ENCODE data around the gene TTLL11.

TTLL11 gene

DNA sequence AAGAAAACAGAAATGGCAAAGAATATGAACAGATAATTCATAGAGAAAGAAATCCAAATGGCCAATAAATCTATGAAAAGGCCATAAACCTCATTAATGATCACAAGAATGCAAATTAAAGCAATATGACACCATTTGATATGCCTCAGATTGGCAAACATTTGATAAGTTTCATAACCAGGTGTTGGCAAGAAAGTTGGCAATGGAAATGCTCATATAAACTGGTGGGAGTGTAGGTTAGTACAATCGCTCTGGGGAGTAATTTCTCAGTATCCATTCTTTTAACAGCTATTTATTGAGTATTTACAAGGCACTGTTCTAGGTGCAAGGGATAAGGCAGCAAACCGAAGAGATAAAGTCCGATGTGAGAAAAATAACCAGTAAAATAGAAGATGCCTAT, 154.5 kb downstream of the TTLL11 start:
- no peak for DNase-seq (ENCODE audit: low read depth)

DNA sequence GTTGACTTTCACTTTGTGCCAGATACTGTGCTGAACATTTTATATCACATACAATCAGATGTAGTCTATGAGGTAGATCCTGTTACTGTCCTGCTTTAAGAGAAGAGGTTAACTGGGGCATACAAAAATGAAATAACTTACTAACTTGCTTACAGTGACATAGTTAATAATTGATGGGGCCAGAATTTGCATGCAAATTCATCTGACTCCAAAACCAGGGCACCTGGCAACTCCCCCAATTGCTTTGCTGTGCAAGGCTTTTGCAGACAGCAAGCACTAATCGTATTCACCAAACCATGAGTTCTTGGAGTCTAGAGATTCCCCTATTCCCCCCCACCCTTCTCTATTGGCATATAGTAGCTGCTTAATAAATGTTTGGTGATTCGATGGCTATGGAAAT, 155.9 kb downstream of the TTLL11 start:
- no peak for DNase-seq (ENCODE audit: low read depth)

DNA sequence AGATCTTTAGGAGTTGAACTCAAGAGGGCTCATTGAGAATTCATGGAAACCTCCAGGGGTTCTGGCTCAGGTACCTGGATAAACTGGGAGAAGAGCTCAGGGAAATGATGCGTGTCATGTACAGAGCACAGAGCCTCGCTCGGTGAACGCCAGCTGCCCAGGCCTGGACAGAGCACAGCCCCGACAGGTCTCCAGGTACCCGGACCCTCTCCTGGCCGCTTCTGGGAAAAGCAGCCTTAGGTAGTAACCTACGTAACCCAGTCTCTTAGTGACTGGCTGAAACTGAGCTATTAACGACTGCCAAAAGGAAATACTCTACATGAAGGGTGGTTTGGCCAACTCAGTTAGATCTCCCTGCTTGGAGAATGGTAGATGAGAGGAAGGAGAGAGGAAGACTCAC, 157.4 kb downstream of the TTLL11 start:
- DNase-seq (ENCODE audit: low read depth), result no peak

DNA sequence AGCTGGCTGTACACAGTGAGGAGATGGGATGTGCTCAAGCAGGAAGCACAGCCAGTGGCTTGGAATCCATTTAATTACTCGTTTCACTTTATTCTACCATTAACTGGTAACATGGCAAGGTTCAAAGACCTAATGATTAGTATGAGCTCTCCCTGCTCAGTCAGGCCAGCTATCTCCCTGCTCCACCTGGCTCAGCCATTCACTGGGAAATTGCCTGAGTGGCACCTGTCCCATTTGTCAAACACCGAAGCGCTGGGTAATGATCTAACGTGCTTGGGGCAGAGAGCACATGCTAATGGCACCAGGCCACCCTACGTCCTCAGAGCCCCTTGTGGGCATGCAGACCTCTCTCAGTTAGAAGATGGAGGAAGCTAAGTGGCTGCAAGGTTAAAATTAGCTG, 162.2 kb downstream of the TTLL11 start:
- DNase-seq (ENCODE audit: low read depth), result no peak

DNA sequence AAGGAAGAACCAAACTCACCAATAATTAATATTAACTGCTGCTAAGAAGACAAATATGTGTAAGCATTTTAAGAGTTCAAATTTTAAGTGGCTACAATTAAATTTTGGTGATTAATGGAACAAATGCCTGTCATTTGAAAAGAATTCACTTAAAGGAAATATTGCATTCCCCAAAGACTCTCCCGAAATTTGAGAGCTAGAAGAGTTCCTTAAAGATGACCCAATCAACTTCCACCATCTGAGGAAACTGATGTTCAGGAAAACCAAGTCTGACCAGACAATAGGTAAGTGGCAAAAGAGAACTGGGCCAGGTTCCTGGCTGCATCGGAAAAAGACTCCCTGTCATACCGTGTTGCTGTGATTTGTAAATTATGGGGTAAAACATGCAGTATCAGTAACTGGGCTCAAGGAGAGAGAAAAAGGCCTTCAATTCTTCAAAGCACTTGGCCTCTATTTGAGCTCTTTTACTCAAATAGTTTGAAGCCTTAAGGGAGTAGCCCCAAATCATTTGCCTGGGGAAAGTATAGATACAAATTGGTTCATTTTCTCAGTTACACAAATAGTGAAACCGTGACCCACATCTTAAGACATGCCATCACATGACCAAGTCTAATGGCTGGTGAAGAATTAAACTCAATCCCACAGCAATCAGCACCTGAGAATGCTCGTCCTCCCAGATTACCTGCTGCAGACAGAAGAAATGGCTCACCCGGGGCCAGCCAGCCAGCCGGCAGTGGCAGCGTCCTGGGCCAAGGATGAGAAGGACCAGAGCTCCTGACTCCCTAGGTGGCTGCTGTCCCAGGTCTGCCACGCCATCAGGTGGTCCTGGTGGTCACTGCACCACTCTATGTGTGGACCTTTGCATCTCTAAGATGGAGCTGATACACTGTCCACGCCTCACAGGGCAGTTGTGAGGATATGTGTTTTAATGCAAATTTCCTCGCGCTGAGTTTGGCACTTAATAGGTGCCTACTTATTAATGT, 162.9 kb downstream of the TTLL11 start:
- no peak for DNase-seq (ENCODE audit: low read depth)

DNA sequence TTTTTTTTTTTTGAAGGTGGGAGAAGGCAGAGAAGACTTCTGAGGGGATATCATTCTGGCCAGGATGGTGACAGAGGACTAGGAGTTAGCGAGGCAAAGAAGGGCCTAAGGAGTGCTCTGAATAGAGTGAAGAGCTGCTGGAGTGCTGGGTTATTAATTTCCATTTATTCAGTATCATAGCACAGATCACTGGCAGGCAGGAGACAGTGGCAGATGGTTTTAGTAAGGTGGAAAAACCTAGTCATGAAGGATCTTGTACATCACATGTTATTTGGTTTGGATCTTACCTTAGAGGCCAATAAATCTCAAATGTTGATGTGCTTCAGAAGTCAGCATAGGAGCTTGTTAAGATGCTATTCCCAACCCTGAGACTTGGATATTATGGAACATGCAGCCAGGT, 165.5 kb downstream of the TTLL11 start:
- DNase-seq (ENCODE audit: low read depth), result no peak

DNA sequence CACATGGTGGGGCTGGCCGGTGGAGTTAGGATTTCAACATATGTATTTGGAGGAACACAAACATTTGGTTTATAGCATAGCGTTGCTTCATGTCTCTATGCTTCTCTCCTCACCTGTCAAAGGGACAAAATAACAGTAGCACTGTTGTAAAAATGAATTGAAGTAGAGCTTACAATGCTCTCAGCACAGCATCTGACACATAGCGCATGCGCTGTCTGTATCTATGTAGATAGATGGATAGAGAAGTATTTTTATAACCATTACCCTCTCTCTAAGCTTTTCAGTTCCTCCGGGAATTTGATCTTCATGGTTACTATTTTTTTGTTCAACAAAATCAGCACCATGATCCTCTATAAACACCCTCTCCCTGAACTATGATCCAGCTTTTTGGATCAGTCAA, 166.0 kb downstream of the TTLL11 start:
- no peak for DNase-seq (ENCODE audit: low read depth)

DNA sequence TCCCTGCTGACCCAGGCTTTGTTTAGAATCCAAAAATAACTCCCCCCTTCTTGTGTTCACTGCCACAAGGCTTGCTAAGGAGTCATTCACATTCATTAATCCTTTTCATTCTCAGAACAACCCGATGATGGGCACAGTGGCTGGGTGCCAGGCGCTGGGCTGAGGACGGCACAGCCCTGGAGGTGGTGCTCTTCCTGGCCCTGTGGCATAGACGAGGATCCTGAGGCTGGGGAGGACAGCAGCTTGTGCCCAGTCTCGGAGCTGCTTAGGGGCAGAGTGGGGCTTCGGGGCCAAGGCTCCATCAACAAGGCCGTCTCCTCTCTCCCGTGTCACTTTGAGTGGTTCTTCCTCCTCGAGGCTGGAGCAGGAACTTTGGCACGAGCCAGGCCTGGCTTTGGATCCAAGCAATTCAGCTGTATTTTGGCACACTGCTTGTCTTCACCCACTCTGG, 166.7 kb downstream of the TTLL11 start:
- no peak for DNase-seq (ENCODE audit: low read depth)

DNA sequence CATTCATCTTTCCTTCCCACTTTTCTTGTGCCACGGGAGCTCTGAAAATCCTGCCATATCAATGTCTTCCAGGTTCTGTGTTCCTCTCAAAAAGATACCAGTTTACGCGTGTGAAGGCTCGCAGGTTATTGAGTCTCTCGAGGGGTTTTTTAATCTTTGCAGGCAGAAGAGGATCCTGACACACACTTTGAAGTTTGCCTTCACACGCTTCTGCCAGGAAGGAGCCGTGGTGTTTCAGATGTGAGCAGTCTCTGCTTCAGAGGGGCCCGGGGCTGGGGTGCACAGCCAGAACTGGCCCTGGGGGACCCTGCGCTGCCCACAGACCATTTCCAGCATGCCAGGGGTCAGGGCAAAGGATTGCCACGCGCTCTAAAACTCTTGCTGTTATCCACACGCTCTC, 167.2 kb downstream of the TTLL11 start:
- DNase-seq (ENCODE audit: low read depth), result no peak

DNA sequence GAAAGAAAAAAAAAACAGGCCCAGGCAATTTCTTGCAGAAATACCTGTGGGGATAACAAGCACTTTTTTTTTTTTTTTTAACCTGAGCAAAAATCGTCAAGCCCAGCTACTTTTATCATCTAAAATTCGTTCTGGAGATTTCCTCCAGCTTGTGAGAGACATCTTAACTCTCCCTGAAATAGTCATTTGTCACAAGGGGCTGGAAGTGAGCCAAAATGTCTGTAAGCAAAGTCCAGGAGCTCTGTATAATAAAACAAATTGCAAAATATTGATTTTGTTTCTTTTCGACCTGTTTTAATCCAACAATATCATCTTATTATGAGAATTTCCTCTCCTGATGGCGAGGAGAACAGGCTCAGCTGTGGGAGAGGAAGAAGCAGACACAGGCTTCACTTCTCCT, 168.4 kb downstream of the TTLL11 start:
- DNase-seq (ENCODE audit: low read depth), result no peak

DNA sequence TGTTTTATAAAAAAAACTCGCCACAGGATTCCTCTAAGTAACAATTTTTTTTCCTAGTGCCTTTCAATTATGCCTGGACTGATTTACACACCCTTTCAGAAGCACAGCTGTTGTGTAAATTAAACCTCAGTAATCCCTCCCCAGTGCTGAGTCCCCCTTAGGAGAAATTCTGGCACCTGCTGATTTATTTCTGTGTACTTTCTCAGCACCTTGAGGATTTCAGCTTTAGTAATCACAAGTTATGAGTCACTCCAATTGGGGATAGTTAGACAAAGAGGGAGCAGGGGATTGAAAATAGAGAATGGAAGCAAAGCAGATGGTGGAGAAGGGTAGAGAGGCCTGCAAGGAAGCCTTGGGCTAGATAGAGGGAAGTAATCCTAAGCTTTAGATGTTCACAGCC, 171.7 kb downstream of the TTLL11 start:
- no peak for DNase-seq (ENCODE audit: low read depth)

DNA sequence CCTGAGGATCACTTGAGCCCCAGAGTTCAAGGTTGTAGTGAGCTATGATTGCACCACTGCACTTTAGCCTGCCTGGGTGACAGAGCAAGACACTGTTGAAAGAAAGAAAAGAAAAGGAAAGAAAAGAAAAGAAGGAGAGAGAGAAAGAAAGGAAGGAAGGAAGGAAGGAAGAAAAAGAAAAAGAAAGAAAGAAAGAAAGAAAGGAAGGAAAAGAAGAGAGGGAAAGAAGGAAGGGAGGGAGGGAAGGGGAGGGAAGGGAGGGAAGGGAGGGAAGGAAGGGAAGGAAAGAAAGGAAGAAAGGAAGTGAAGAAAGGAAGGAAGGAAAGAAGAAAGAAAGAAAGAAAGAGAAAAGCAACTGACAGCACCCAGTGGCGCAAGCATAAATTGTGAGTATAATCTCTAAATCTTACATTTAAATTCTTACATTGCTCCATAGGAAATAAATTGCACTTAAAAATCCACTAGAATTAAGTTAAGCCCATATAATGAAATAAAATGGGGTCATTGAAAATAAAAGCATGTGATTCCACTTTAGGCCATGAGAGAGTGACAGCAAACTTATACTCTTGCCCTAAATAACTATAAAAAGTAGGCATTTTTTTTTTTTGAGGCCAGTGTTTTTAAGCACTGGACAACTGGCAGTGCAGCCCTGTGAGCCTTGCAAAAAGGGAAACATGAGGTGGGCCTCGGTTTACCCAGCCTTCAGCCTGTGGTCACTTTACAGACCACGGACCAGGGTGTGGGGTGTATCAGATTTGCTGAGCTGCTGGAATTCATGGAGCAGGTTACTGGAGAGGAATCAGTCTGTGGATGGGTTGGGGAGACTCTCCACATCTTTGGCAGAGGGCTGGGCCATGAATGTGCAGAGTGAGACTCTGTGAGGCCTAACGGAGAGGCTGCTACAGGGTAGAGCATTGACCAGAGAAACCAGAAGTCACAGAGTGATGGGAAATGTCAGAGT, 175.5 kb downstream of the TTLL11 start:
- DNase-seq (ENCODE audit: low read depth), result no peak

DNA sequence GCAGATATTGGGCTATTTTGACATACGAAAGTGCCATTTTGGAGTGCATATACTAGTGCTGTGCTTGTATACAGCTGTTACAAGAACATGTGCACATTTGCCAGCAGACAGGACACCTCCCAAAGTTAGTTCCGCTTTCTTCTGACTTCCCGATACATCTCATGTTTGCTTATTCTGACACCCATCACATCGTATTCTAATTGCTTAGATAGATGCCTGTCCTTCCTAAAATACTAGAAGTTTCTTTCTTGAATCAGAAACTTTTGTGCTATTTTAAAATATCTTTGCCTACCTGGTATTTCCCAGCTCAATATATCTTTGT, 177.8 kb downstream of the TTLL11 start:
- no peak for DNase-seq (ENCODE audit: low read depth)

DNA sequence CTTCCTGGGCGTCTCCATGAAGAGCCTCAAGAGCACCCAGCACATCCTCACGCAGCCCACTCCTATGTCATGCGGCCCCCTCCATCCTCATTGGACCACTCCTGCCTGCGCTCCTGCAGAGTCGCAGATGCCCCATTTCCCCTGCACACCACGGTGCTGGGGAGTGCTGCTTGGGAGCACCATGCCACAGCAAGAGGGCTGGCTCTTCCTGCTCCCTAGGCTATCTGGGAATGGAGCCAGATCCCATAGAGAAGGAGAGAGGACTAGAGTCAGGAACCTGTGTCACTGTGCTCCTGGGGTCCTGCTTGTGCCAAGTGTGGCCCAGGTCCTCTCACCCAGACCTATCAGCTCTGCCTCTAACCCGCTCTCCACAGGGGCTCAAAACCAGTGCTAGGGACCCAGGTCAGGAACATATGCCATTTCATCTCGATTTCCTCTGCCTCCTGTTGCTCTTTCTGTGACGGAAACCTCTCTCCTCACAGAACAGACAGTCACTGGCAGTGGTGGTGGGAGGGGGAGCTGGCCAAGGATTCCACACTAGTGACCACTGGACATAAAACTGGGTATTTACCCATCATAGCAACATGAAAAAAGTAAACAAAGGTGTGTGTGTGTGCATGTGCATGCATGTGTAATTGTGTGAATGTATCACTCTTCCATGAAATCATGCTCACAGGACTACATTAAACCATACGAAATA, 178.4 kb downstream of the TTLL11 start:
- no peak for DNase-seq (ENCODE audit: low read depth)

DNA sequence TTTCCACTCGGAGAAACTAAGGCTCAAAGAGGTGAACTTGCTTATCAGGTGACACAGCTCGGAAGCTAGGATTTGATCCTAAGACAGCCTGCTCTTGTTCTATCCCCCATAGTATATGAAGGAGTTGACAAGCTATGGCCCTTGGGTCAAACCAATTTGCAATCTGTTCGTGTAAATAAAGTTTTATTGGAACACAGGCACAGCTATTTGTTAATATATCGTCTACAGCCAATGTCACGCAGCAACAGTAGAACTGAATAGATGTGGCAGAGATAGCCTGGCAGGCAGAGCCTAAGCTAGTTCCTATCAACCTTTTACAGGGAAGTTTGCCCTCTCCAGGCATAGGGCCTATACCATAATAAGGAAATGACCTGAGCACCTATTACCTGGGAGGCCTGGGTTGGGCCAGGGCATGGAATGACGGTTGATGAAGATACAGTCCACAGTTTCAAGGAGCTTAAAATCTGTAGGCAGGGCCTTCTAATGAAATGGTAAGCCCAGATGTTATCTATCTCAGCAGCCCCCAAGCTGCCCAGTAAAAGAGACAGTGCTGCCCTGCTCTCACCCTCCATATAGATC, 179.0 kb downstream of the TTLL11 start:
- no peak for DNase-seq (ENCODE audit: low read depth)

DNA sequence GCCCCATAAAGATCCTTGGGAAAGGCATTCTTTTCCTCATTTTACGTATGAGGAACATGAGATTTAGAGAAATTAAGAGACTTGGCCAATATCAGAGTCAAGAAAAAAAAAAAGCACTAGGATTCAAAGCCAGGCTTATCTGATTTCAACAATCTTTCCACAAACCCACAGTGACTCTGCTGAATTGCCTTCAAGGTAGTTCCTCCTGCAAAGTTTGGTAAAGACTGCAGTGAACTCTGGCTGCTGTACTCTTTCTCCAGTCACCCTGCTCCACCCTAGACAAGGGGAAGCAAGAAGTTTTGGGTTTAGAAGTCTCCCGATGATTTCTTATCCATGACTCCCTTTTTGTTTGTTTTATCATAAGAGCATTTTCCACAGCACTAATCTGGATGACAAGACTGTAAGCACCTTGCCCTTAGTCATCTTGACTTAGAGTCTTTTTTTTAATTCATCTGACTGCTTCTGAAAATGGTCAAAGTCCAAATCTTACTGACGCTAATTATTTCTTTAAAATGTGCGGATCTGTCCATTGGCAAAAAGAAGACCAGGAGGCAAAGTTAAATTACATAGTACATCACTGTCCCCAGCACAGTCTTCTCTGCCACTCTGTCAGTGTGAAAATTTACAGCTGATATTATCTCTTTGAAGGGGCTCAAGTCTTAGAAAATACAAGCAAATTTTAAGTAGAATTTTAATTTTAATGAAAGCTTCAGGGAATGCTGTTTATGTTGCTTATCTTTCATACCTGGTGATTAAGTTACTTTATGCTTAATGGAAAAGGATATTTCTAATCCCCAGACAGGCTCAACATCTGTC, 180.1 kb downstream of the TTLL11 start:
- no peak for DNase-seq (ENCODE audit: low read depth)

DNA sequence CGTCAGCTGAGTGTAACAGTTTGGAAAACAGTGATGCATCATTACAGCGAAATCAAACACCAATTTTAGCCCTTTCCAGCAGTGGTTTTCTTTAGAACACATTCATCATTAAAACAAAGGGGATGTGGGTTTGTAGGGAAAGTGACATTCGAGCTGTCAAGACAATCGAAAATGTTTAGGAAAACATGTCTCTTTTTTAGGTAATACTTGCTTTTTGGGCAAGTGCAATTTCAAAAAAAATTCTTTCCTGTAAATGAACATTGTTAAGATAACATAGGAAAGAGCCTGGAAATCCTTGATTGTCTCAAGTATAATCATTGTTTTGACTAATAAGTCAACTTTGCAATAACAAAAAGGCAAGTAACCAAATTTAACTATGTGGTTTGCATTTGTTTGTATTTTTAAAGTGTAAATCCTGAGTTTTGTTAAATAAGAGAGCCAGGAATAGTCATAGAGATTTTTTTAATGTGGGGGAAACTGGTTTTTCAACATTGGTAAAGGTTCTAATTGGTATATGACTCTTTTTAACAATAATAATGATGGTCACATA, 182.5 kb downstream of the TTLL11 start:
- DNase-seq (ENCODE audit: low read depth), result no peak

DNA sequence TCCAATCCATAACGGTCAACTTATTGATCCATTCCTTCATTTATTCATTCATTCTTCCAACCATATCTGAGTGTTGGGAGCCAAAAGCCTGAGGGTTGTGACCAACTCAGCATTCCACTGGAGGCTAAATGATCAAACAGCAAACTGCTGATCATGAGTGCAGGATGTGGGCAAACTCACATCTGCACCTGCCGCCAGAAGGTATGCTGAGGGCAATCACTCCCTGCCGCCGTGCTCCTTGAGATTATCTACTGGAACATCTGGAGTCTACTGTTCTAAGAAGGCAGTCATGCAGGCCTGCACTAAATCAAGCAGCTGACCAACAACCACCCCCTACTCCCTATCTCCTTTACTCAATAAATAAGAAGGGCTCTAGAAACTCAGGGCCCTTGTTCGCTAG, 184.0 kb downstream of the TTLL11 start:
- no peak for DNase-seq (ENCODE audit: low read depth)

DNA sequence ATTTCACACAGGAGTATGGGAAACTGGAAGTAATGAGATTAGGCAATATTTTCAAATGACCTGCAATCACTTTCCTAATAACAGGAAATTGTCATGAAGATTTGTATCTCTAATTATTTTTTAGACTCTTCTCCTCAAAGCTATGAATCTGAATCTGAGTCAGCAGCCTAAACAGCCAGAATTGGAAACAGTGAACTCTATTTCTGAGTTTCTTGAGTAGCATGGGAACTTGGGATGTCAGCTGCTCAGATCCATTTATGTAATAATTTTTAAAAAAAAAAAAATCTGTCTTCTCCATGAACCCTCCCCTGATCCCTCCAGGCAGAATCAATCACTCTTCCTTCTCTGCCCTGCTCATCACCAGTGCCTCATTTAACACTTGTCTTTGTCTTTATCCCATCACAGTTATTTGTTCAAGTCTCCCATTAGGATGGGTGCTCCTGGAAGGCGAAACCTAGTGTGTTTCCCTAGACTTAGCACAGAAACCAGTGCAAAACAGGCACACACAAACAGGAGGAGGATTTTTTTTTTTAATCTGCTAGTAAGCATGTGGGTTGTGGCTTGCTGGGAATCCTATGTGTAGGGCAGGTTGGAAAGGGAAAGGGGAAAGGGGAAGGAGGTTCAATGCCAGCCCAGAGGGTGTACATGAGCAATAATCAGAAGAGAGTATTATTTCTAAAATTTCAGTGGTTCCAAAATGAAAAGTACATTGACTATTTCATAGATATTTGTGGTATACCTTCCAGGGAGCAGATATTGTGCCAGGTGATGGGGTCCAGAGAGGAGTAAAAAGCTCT, 186.8 kb downstream of the TTLL11 start:
- DNase-seq (ENCODE audit: low read depth), result no peak
